Measurements from ENCODE around the gene HNRNPM.

DNA sequence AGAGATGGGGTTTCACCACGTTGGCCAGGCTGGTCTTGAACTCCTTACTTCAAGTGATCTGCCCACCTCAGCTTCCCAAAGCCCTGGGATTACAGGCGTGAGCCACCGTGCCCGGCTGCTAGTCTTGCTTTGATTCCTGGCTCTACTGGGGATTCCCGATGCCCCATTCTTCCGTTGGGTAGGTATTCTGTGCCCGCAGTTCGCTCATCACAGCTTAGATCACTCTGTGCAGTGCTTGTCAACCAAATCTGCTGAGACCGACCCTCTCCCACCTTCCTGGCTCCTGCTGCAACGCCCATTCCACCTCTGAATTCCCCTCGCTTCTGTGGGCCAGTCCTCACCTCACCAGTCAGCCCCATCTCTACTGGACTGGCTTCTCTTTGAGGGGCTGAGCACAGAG lies 73.8 kb downstream of the HNRNPM start:
- TF ChIP-seq, protein P1, sequence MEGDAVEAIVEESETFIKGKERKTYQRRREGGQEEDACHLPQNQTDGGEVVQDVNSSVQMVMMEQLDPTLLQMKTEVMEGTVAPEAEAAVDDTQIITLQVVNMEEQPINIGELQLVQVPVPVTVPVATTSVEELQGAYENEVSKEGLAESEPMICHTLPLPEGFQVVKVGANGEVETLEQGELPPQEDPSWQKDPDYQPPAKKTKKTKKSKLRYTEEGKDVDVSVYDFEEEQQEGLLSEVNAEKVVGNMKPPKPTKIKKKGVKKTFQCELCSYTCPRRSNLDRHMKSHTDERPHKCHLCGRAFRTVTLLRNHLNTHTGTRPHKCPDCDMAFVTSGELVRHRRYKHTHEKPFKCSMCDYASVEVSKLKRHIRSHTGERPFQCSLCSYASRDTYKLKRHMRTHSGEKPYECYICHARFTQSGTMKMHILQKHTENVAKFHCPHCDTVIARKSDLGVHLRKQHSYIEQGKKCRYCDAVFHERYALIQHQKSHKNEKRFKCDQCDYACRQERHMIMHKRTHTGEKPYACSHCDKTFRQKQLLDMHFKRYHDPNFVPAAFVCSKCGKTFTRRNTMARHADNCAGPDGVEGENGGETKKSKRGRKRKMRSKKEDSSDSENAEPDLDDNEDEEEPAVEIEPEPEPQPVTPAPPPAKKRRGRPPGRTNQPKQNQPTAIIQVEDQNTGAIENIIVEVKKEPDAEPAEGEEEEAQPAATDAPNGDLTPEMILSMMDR (conservative IDR thresholded peaks at IDR 0.05; ENCODE audit: low read length): no peak
- TF ChIP-seq EZH2phosphoT487 (IDR thresholded peaks at IDR 0.05; ENCODE audit: borderline replicate concordance): no peak
